HCT116 (cell line): ENCODE data around the gene ANKRD23. TPM values are rescaled to one million over a fixed set of nuclear protein-coding genes. Genes with fewer than 3 reads are reported as not detected.

Source experiments
- CBX3 ChIP-seq: IDR thresholded peaks from 2 replicates; pipeline ENCODE4 v1.6.1; 2012; ENCODE audit warnings: low read depth
- CEBPB ChIP-seq: IDR thresholded peaks from 2 replicates; pipeline ENCODE4 v1.6.1; 2012; ENCODE audit warnings: low read depth
- EZH2phosphoT487 ChIP-seq: fragments of 200-600 bp; IDR thresholded peaks from 2 replicates; pipeline ENCODE4 v1.6.1; 2018; ENCODE audit warnings: antibody characterized with exemption, borderline replicate concordance
- FOSL1 ChIP-seq: IDR thresholded peaks from 2 replicates; pipeline ENCODE4 v1.6.1; 2012; ENCODE audit warnings: low read depth
- JUND ChIP-seq: IDR thresholded peaks from 2 replicates; pipeline ENCODE4 v1.6.1; 2012
- MAX ChIP-seq: IDR thresholded peaks from 2 replicates; pipeline ENCODE4 v1.6.1; 2012
- POLR2A ChIP-seq: IDR thresholded peaks from 2 replicates; pipeline ENCODE4 v1.7.0; 2011; ENCODE audit warnings: borderline replicate concordance; ENCODE audit not compliant: insufficient read depth, insufficient read length; ENCODE audit errors: extremely low read depth
- ZFX ChIP-seq: fragments of 450-650 bp; IDR thresholded peaks from 2 replicates; pipeline ENCODE4 v1.6.1; 2017
- total RNA-seq: library from RNA; stranded (reverse); gene quantifications from one replicate; pipeline ENCODE4 v1.2.1, GENCODE V29; 2021; ENCODE audit not compliant: unreplicated experiment
- TF ChIP-seq, protein P1 (sequence below): IDR thresholded peaks from 2 replicates; pipeline ENCODE4 v1.6.1; 2012; ENCODE audit warnings: low read depth
- TF ChIP-seq, protein P2 (sequence below), 3 experiments: fragments of 200-600 bp in 1 of 3; sonication (generic) in 1 of 3; IDR thresholded peaks in 2 of 3; conservative IDR thresholded peaks in 1 of 3; 2 replicates each; pipeline ENCODE4 v1.5.1; 2012 to 2017; ENCODE audit warnings: low read depth in 2 of 3, low read length in 2 of 3, antibody characterized with exemption in 1 of 3, borderline replicate concordance in 1 of 3, control low read depth in 1 of 3, mild to moderate bottlenecking in 1 of 3, mixed read lengths in 1 of 3, mixed run types in 1 of 3, moderate library complexity in 1 of 3; ENCODE audit not compliant: insufficient read depth in 1 of 3

The ANKRD23 gene
- total RNA-seq, 1 experiment from 2014 or later: 1.4 TPM

DNA sequence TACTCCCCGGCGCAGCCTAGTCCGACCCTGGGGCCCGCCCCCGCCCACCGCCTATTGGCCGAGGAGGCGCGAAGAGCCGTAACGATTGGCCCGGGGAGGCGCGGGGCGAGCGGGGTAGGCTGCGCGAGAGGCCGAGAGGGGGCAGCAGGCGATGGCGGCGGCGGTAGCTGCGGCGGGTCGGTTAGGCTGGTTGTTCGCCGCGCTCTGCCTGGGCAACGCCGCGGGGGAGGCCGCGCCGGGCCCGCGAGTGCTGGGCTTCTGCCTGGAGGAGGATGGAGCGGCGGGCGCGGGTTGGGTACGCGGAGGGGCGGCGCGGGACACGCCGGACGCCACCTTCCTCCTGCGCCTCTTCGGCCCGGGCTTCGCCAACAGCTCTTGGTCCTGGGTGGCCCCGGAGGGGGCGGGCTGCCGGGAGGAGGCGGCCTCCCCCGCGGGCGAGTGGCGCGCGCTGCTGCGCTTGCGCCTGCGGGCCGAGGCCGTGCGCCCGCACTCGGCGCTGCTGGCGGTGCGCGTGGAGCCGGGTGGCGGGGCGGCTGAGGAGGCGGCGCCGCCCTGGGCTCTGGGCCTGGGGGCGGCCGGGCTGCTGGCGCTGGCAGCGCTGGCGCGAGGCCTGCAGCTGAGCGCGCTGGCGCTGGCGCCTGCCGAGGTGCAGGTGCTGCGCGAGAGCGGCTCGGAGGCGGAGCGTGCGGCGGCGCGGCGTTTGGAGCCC lies 27.5 kb downstream of the ANKRD23 start, which contains the start of gene CNNM3 (continued):
- TF ChIP-seq, protein P1, sequence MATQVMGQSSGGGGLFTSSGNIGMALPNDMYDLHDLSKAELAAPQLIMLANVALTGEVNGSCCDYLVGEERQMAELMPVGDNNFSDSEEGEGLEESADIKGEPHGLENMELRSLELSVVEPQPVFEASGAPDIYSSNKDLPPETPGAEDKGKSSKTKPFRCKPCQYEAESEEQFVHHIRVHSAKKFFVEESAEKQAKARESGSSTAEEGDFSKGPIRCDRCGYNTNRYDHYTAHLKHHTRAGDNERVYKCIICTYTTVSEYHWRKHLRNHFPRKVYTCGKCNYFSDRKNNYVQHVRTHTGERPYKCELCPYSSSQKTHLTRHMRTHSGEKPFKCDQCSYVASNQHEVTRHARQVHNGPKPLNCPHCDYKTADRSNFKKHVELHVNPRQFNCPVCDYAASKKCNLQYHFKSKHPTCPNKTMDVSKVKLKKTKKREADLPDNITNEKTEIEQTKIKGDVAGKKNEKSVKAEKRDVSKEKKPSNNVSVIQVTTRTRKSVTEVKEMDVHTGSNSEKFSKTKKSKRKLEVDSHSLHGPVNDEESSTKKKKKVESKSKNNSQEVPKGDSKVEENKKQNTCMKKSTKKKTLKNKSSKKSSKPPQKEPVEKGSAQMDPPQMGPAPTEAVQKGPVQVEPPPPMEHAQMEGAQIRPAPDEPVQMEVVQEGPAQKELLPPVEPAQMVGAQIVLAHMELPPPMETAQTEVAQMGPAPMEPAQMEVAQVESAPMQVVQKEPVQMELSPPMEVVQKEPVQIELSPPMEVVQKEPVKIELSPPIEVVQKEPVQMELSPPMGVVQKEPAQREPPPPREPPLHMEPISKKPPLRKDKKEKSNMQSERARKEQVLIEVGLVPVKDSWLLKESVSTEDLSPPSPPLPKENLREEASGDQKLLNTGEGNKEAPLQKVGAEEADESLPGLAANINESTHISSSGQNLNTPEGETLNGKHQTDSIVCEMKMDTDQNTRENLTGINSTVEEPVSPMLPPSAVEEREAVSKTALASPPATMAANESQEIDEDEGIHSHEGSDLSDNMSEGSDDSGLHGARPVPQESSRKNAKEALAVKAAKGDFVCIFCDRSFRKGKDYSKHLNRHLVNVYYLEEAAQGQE: no peak
- TF ChIP-seq ZFX (peak; percentile 86; the same call in 1 of the 2 replicates), CEBPB (no peak), MAX (no peak), EZH2phosphoT487 (no peak), CBX3 (no peak), FOSL1 (no peak), JUND (no peak), POLR2A (peak; percentile 45)
- TF ChIP-seq, protein P2, sequence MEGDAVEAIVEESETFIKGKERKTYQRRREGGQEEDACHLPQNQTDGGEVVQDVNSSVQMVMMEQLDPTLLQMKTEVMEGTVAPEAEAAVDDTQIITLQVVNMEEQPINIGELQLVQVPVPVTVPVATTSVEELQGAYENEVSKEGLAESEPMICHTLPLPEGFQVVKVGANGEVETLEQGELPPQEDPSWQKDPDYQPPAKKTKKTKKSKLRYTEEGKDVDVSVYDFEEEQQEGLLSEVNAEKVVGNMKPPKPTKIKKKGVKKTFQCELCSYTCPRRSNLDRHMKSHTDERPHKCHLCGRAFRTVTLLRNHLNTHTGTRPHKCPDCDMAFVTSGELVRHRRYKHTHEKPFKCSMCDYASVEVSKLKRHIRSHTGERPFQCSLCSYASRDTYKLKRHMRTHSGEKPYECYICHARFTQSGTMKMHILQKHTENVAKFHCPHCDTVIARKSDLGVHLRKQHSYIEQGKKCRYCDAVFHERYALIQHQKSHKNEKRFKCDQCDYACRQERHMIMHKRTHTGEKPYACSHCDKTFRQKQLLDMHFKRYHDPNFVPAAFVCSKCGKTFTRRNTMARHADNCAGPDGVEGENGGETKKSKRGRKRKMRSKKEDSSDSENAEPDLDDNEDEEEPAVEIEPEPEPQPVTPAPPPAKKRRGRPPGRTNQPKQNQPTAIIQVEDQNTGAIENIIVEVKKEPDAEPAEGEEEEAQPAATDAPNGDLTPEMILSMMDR (IDR thresholded peaks at IDR 0.05 in 2 of 3, conservative IDR thresholded peaks at IDR 0.05 in 1 of 3; ENCODE audit: borderline replicate concordance in 1 of 3, insufficient read depth in 1 of 3, low read depth in 2 of 3, low read length in 2 of 3): peak in 2 of 3 experiments; percentile 43 to 62; a peak in 4 of 6 replicates
